Osteocyte (in vitro differentiated cells): ENCODE data around the gene IDUA. TPM values are rescaled to one million over a fixed set of nuclear protein-coding genes. Genes with fewer than 3 reads are reported as not detected.
A peak's percentile ranks its signal among the peaks of the same experiment; 100 is the strongest.

ENCODE experiments used
- DNase-seq: peaks from one replicate; pipeline ENCODE4 v3.0.0; 2021; ENCODE audit warnings: mixed read lengths; ENCODE audit not compliant: unreplicated experiment; ENCODE audit errors: extremely low spot score
- H3K27ac Mint-ChIP-seq: one replicate; pipeline ENCODE4 v1.8.0; 2021; ENCODE audit warnings: mild to moderate bottlenecking, mixed read lengths; ENCODE audit not compliant: unreplicated experiment
- H3K27me3 Mint-ChIP-seq: one replicate; pipeline ENCODE4 v1.8.0; 2021; ENCODE audit warnings: mixed read lengths; ENCODE audit not compliant: unreplicated experiment
- H3K36me3 Mint-ChIP-seq: one replicate; pipeline ENCODE4 v1.8.0; 2021; ENCODE audit warnings: mixed read lengths; ENCODE audit not compliant: unreplicated experiment
- H3K4me1 Mint-ChIP-seq: one replicate; pipeline ENCODE4 v1.8.0; 2021; ENCODE audit warnings: mixed read lengths; ENCODE audit not compliant: unreplicated experiment
- H3K4me3 Mint-ChIP-seq: one replicate; pipeline ENCODE4 v1.8.0; 2021; ENCODE audit warnings: mild to moderate bottlenecking, moderate library complexity, mixed read lengths; ENCODE audit not compliant: unreplicated experiment
- H3K9me3 Mint-ChIP-seq: one replicate; pipeline ENCODE4 v1.8.0; 2021; ENCODE audit warnings: mixed read lengths; ENCODE audit not compliant: unreplicated experiment
- total RNA-seq: library from RNA; stranded (reverse); gene quantifications from 2 replicates; pipeline ENCODE4 v1.2.1, GENCODE V29; 2021
- TF ChIP-seq, protein P1 (sequence below): fragments of 200-600 bp; sonication (generic); IDR thresholded peaks from 2 replicates; pipeline ENCODE4 v1.5.0; 2021; ENCODE audit warnings: antibody characterized with exemption, mild to moderate bottlenecking, moderate library complexity

IDUA gene
- total RNA-seq, 1 donor from 2014 or later = 67.8 TPM

GRCh38 chr4:1040344-1041146 is 53.7 kb downstream of the IDUA start:
- TF ChIP-seq, protein P1, sequence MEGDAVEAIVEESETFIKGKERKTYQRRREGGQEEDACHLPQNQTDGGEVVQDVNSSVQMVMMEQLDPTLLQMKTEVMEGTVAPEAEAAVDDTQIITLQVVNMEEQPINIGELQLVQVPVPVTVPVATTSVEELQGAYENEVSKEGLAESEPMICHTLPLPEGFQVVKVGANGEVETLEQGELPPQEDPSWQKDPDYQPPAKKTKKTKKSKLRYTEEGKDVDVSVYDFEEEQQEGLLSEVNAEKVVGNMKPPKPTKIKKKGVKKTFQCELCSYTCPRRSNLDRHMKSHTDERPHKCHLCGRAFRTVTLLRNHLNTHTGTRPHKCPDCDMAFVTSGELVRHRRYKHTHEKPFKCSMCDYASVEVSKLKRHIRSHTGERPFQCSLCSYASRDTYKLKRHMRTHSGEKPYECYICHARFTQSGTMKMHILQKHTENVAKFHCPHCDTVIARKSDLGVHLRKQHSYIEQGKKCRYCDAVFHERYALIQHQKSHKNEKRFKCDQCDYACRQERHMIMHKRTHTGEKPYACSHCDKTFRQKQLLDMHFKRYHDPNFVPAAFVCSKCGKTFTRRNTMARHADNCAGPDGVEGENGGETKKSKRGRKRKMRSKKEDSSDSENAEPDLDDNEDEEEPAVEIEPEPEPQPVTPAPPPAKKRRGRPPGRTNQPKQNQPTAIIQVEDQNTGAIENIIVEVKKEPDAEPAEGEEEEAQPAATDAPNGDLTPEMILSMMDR = no peak
- H3K9me3 Mint-ChIP-seq = no peaks in the 10 kb centered on the region
- peak overlapping the region; percentile 72 for H3K27ac Mint-ChIP-seq
- H3K4me1 Mint-ChIP-seq = peaks cover 57% of the 10 kb centered on the region
- DNase-seq = no peak
- H3K36me3 Mint-ChIP-seq = no peaks in the 10 kb centered on the region
- no peaks in the 10 kb centered on the region for H3K27me3 Mint-ChIP-seq
- H3K4me3 Mint-ChIP-seq = no peak overlapping the region

DNA sequence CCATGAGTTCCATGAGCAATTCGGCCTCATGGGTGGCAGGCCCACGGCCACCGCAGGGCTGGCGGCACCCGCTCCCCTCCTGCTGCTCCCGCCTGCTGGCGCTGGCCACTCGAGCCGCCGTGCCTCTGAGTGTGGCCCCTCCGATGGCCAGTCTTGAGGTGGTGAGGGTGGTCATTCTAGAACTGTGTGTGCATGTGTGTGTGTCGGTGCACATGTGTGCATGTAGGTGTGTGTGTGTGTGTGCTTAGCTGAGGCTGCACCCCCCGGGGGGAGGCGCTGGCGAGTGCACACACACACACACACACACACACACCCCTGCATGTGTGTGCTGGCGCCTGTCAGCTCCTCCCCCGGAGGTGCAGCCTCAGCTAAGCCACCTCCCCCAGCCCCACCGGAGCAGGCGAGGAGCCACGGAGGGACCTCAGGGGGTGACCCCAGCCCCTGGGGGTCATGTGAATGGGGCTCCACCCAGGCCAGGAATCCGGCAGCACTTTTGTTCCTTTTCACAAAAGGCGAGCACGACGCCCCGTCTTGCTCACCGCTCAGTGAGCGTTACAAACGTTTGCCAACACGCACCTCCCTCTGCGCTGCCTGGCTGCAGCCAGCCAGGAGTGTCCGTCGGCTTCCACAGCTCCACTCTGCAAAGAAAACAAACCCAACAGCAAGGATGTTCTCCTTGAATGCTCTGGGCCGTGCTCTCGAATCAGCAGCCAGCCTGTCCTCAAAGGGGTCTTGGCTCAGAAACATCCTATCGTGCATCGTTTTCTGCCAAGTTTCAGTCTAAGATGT is 54.5 kb downstream of the IDUA start:
- H3K27me3 Mint-ChIP-seq = no peaks in the 10 kb centered on the region
- no peaks in the 10 kb centered on the region for H3K9me3 Mint-ChIP-seq
- DNase-seq = no peak
- TF ChIP-seq, protein P1 = no peak
- H3K4me1 Mint-ChIP-seq = peaks cover 57% of the 10 kb centered on the region
- peak overlapping the region; percentile 48 for H3K4me3 Mint-ChIP-seq
- H3K27ac Mint-ChIP-seq = peak overlapping the region; percentile 95
- H3K36me3 Mint-ChIP-seq = no peaks in the 10 kb centered on the region

DNA sequence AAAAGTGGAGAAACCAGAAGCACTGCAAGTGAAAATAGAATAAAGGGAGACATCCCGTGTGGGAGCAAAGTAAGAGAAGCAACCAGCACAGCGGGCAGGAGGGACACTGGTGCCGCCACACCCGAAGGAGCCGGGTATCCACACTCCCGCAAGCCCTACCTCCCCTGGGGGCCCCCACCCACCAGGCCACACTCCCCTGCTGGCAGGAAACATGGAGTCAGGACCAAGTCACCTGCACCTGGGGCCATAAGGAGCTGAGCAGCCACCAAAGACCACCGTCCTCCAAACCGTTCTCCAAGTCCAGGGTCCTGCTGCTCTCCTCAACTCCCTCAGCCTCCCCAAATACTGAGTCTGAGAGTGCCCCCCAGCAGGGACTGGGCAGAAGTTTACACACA is 55.1 kb downstream of the IDUA start:
- H3K4me3 Mint-ChIP-seq = peak overlapping the region; percentile 48
- H3K27me3 Mint-ChIP-seq = no peaks in the 10 kb centered on the region
- H3K27ac Mint-ChIP-seq = peak overlapping the region; percentile 95
- no peak for DNase-seq
- no peaks in the 10 kb centered on the region for H3K36me3 Mint-ChIP-seq
- TF ChIP-seq, protein P1 = no peak
- peaks cover 60% of the 10 kb centered on the region for H3K4me1 Mint-ChIP-seq
- no peaks in the 10 kb centered on the region for H3K9me3 Mint-ChIP-seq

DNA sequence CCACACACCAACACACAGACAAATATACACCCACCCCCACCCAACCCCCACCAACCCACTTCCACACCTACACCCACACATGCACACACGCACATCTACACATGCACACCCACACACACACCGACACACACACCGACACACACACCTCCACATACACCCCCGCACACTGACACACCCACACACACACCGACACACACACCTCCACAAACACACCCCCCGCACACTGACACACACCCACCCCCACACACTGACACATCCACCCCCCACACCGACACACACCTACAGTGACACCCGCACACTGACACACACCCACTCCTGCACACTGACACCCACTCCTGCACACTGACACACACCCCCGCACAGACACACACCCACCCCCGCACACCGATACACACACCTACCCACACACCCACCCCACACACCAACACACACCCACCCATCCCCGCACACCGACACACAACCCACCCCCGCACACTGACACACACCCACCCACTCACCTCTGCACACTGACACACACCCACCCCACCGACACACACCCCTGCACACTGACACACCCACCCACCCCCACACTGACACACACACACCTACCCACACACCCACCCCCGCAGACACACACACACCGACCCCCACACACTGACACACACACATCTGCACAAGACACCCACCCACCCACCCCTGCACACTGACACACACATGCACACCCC is 55.7 kb downstream of the IDUA start:
- TF ChIP-seq, protein P1 = no peak
- DNase-seq = no peak
- Mint-ChIP-seq H3K9me3 (no peaks in the 10 kb centered on the region), H3K36me3 (no peaks in the 10 kb centered on the region), H3K27ac (peak overlapping the region; percentile 95), H3K4me3 (no peak overlapping the region), H3K27me3 (no peaks in the 10 kb centered on the region), H3K4me1 (peaks cover 64% of the 10 kb centered on the region)
